Duodenal mucosa (tissue), 2 donors: ENCODE data around the gene PIAS4.

Source experiments
- H3K27ac ChIP-seq: one replicate; pipeline ENCODE4 v1.7.0; 2013; ENCODE audit warnings: low read depth, low read length
- H3K27me3 ChIP-seq, 2 donors: one replicate each; pipeline ENCODE4 v1.7.0; 2013; ENCODE audit warnings: low read length in 2 of 2, control low read depth in 1 of 2; ENCODE audit not compliant: insufficient read depth in 2 of 2, control insufficient read depth in 1 of 2
- H3K36me3 ChIP-seq, 2 donors: one replicate each; pipeline ENCODE4 v1.7.0; 2013; ENCODE audit warnings: low read length in 2 of 2, control low read depth in 1 of 2; ENCODE audit not compliant: insufficient read depth in 2 of 2, control insufficient read depth in 1 of 2
- H3K4me1 ChIP-seq, 2 donors: one replicate each; pipeline ENCODE4 v1.7.0; 2013; ENCODE audit warnings: low read length in 2 of 2, control low read depth in 1 of 2; ENCODE audit not compliant: insufficient read depth in 2 of 2, control insufficient read depth in 1 of 2
- H3K4me3 ChIP-seq, 2 donors: one replicate each; pipeline ENCODE4 v1.7.0; 2013; ENCODE audit warnings: low read length in 2 of 2, low read depth in 1 of 2
- H3K9ac ChIP-seq, 2 donors: one replicate each; pipeline ENCODE4 v1.7.0; 2013; ENCODE audit warnings: low read length in 2 of 2, low read depth in 1 of 2
- H3K9me3 ChIP-seq, 2 donors: one replicate each; pipeline ENCODE4 v1.7.0; 2013; ENCODE audit warnings: low read length in 2 of 2, control low read depth in 1 of 2; ENCODE audit not compliant: control insufficient read depth in 1 of 2

Gene PIAS4

DNA sequence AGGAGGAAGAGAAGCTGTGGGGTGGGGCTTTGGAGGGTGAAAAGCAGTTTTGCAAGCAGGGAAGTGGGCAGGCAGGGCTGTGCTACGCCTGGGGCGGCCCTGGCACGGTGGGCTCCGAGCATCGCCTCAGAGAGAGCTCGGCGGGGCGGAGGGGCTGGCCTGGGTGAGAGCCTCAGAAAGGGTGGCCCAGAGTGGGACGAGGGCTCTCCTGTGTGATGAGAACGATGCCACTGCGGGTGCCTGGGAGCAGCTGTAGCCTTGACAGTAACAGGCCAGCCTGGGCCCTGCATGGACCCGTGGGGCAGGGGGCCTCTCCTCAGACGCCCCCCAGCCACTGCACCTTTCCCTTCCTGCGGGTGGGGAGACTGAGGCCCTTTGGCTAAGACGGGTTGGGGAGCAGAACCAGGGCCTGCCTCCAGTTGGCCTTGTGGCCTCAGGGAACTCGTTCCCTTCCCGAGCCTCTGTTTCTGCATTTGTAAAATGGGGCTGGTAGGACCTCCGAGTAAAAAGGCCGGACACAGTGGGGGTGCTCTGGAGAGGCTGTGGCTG lies 27.6 kb downstream of the PIAS4 start:
- Histone ChIP-seq H3K4me1 (no peaks in the 10 kb centered on the region), H3K4me3 (no peak overlapping the region), H3K9ac (no peak overlapping the region), H3K9me3 (no peaks in the 10 kb centered on the region), H3K27ac (no peak overlapping the region), H3K36me3 (peaks cover 4 to 56% of the 10 kb centered on the region in 2 donors), H3K27me3 (no peaks in the 10 kb centered on the region)

DNA sequence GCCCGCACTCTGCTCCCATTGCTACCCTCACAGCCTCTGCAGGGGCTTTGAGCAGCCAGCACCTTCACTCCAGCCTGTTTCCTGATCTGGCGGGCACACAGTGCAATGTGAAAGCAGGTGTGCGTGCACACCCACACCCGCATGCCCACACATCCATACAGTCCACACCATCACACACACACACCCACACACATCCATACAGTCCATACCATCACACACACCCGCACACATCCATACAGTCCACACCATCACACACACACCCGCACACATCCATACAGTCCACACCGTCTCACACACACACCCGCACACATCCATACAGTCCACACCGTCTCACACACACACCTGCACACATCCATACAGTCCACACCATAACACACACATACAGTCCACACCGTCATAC lies 28.0 kb downstream of the PIAS4 start:
- Histone ChIP-seq H3K27ac (no peak overlapping the region), H3K4me1 (no peaks in the 10 kb centered on the region), H3K4me3 (no peak overlapping the region), H3K9me3 (no peaks in the 10 kb centered on the region), H3K36me3 (peaks cover 3 to 61% of the 10 kb centered on the region in 2 donors), H3K9ac (no peak overlapping the region), H3K27me3 (no peaks in the 10 kb centered on the region)

DNA sequence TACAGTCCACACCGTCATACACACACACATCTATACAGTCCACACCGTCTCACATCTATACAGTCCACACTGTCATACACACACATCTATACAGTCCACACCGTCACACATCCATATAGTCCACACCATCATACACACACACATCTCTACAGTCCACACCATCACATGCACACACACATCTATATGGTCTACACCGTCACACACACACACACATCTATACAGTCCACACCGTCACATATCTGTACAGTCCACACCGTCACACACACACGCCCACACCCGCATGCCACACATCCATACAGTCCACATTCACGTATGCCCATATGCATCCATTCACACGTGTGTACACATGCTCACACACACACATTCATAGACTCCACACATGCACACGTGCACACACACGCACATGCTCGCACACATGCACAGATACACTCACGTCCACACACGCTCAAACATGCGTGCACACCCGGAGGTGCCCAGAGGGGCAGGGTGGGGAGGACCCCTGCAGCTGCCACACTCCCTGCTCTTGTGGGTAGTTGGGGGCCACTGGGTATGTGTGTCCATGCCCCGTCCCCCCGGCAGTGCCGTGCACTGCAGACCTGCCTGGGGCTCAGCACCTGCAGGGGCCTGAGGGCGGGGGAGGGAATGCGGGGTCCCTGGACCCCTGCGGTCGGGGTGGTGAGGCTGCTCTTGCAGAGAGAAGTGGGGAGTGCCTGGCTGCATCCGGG lies 29.2 kb downstream of the PIAS4 start:
- Histone ChIP-seq H3K36me3 (peaks cover 0 to 58% of the 10 kb centered on the region in 2 donors), H3K9me3 (no peaks in the 10 kb centered on the region), H3K27ac (no peak overlapping the region), H3K9ac (no peak overlapping the region), H3K4me3 (no peak overlapping the region), H3K4me1 (no peaks in the 10 kb centered on the region), H3K27me3 (no peaks in the 10 kb centered on the region)

DNA sequence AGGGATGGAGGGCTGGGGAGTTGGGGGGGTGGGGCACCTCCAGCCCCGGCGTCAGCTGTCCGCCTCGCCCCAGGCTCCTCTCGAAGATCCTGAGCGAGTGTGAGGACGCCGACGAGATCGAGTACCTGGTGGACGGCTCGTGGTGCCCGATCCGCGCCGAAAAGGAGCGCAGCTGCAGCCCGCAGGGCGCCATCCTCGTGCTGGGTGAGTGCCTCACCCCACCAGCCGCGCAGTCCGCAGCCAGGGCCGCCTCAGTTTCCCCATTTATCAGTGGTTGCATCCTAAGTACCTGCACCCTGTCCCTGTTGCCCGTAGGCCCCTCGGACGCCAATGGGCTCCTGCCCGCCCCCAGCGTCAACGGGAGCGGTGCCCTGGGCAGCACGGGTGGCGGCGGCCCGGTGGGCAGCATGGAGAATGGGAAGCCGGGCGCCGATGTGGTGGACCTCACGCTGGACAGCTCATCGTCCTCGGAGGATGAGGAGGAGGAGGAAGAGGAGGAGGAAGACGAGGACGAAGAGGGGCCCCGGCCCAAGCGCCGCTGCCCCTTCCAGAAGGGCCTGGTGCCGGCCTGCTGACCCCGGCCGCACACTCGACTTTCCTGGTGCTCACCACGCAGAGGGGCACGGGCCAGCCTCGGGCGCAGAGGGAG lies 29.9 kb downstream of the PIAS4 start:
- H3K4me3 ChIP-seq: no peak overlapping the region
- peaks cover 0 to 60% of the 10 kb centered on the region in 2 donors for H3K36me3 ChIP-seq
- no peak overlapping the region for H3K9ac ChIP-seq
- no peaks in the 10 kb centered on the region for H3K9me3 ChIP-seq
- H3K27ac ChIP-seq: no peak overlapping the region
- H3K4me1 ChIP-seq: no peaks in the 10 kb centered on the region
- no peaks in the 10 kb centered on the region for H3K27me3 ChIP-seq

DNA sequence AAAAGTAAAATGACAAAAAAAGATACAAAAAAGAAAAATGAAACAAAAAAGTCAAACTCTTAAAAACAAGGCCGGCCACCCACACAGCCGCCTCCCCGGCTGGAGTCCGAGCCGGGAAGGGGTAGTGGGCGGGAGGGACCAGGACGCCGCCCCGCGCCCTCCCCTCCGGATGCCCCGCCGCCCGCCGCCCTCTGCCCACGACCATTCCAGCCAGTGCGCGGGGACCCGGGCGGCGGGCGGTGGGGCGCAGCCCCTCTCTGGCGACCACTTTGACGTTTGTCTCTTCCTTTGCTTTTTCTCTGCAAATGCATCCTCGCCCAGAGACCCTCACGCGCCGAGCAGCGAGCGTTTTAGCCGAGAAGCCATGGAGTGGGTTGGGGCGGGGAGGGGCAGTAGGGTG lies 30.5 kb downstream of the PIAS4 start:
- Histone ChIP-seq H3K27ac (no peak overlapping the region), H3K4me3 (no peak overlapping the region), H3K36me3 (peaks cover 0 to 54% of the 10 kb centered on the region in 2 donors), H3K4me1 (no peaks in the 10 kb centered on the region), H3K27me3 (no peaks in the 10 kb centered on the region), H3K9me3 (no peaks in the 10 kb centered on the region), H3K9ac (no peak overlapping the region)

DNA sequence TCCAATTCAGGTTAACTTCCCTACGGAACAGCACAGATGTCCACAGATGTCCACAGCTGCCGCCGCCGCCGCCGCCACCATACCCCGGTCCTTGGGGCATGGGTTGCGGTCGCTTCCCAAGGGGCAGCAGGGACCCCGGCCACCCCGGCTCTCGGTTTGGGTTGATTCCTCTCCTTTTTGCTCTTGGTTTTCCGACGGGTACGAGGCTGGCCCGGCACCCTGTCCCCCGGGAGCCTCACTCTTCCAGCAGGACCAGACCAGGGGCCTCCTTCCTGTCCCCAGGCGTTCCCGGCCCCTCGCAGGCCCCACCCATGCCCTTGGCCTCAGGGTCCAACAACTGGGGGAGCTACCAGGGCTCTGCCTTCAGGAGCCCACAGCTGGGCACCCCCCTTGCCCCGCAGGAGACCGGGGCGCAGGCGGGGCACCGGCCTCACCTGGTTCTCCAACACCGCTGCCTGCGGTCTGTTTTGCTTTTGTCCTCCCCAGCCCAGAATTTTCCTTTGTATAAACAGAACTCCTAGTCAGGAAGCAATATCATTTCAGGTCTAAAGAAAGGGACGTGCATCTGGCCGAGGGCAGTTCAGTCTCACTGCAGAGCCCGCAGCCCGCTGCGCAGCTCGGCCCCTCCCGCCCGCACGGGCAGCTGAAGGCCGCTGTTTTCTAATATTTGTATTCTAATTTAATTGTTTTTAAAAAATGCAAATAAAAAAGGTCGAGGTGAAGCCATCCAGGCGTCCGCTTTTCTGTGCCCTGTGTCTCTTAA lies 31.3 kb downstream of the PIAS4 start:
- peaks cover 0 to 46% of the 10 kb centered on the region in 2 donors for H3K36me3 ChIP-seq
- no peaks in the 10 kb centered on the region for H3K9me3 ChIP-seq
- H3K9ac ChIP-seq: no peak overlapping the region
- no peak overlapping the region for H3K27ac ChIP-seq
- no peaks in the 10 kb centered on the region for H3K27me3 ChIP-seq
- peaks cover 0 to under 1% of the 10 kb centered on the region in 2 donors for H3K4me1 ChIP-seq
- no peak overlapping the region for H3K4me3 ChIP-seq

DNA sequence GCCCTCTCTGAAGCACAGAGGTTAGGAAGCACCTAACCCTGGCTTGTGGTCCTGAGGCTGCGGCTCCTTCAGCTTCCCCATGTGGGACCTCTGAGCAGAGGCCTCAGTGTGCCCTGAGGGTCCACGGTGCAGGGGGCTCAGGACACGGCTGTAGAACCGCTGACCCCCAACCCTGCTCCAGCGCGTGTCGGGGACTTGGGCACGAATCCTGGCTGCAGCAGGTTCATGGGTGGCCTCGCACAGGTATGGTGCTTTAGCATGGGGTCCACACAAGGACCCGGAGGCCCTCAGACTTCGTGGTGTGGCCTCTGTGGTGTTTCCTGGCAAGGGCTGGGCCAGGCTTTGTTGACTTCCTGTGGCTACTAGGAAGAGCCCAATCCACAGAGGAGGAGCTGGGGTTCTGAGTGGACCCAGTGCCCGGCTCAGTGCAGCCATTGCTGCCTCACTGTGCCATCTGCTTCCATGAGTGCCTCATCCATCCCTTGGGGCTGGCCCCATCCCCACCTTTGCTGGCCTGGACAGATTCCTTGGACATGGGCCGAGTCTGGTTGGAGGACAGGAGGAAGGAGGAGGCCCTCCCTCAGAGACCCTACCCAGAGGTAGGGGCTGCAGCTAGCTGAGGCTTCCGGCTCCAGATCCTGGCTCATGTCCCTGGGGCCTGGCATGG lies 34.7 kb downstream of the PIAS4 start:
- Histone ChIP-seq H3K27me3 (no peaks in the 10 kb centered on the region), H3K4me1 (peaks cover 3% of the 10 kb centered on the region in 2 donors), H3K9ac (peak overlapping the region in 1 of 2 donors; percentile 38), H3K9me3 (no peaks in the 10 kb centered on the region), H3K27ac (no peak overlapping the region), H3K36me3 (peaks cover 4 to 34% of the 10 kb centered on the region in 2 donors), H3K4me3 (no peak overlapping the region)

DNA sequence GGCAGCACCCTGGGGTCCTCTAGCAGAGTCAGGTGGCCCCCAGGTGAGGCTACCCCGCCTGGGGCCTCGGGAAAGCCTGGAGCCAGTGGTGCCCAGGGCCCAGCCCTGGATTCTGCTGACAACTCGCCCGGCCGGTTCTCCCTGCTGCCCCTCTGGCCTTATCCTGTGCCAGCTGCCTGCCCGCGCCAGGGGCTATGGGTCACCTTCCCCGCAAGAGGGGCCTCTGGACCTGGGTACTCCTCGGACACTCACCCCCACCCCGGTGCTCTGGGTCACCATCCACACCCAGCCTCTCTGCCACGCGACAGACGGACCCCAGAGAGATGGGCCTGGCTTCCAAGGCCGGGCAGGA lies 35.2 kb downstream of the PIAS4 start:
- H3K4me3 ChIP-seq: no peak overlapping the region
- no peaks in the 10 kb centered on the region for H3K9me3 ChIP-seq
- no peaks in the 10 kb centered on the region for H3K27me3 ChIP-seq
- H3K9ac ChIP-seq: peak overlapping the region in 1 of 2 donors; percentile 38
- peaks cover 3% of the 10 kb centered on the region in 2 donors for H3K4me1 ChIP-seq
- no peak overlapping the region for H3K27ac ChIP-seq
- H3K36me3 ChIP-seq: peaks cover 4 to 29% of the 10 kb centered on the region in 2 donors

DNA sequence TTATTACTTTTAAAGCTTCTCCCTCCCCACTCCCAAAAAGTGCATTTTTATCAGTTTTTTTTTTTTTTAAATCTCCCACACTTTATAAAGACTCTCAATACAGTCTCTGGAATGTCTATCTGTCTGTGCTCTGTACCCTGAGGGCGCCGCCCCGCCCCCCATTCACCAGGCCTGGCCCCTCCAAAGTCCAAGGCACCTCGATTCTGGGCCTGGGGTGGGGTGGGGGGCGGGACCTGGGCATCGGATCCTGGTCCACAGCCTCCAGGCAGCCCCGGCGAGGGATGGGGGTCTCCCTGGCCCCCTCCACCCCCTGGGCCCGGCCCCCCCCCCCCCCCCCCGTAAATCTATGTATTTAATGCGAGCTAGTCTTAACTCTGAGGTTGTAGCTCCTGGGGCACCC lies 35.9 kb downstream of the PIAS4 start:
- H3K27ac ChIP-seq: no peak overlapping the region
- peaks cover 4 to 35% of the 10 kb centered on the region in 2 donors for H3K36me3 ChIP-seq
- no peaks in the 10 kb centered on the region for H3K27me3 ChIP-seq
- no peaks in the 10 kb centered on the region for H3K9me3 ChIP-seq
- no peak overlapping the region for H3K9ac ChIP-seq
- H3K4me1 ChIP-seq: peaks cover 3% of the 10 kb centered on the region in 2 donors
- no peak overlapping the region for H3K4me3 ChIP-seq
